DND-41 (cell line): ENCODE measurements around the gene REC114.

Experiments
- ATAC-seq: fragments of 200-7000 bp; cut with Tn5 transposase; 3 replicates; pipeline ENCODE4 v1.9.1; 2021; ENCODE audit warnings: low read depth; ENCODE audit not compliant: insufficient read depth
- DNase-seq: peaks from one replicate; pipeline ENCODE4 v3.0.0-alpha.2; 2020
- H2AFZ ChIP-seq: 2 replicates; pipeline ENCODE4 v1.6.0; 2012; ENCODE audit warnings: low read depth, low read length
- H3K27ac ChIP-seq: 2 replicates; pipeline ENCODE4 v1.5.1; 2012; ENCODE audit warnings: low read length, inconsistent platforms
- H3K27me3 ChIP-seq: fragments of 200-600 bp; sonication (generic); 2 replicates; pipeline ENCODE4 v1.6.0; 2012; ENCODE audit warnings: low read length, mild to moderate bottlenecking, inconsistent platforms; ENCODE audit not compliant: insufficient read depth, poor library complexity
- H3K36me3 ChIP-seq: 2 replicates; pipeline ENCODE4 v1.5.1; 2012; ENCODE audit warnings: low read length, inconsistent platforms; ENCODE audit not compliant: insufficient read depth
- H3K4me1 ChIP-seq: 2 replicates; pipeline ENCODE4 v1.5.1; 2012; ENCODE audit warnings: mild to moderate bottlenecking, low read length; ENCODE audit not compliant: insufficient read depth
- H3K4me2 ChIP-seq: 2 replicates; pipeline ENCODE4 v1.6.0; 2012; ENCODE audit warnings: mild to moderate bottlenecking, moderate library complexity, low read length, inconsistent platforms; ENCODE audit not compliant: insufficient read depth
- H3K4me3 ChIP-seq, 2 experiments: fragments of 200-600 bp in 1 of 2; shearing (Covaris generic) in 1 of 2; 2 replicates each; pipeline ENCODE4 v1.5.1; 2012 to 2016; ENCODE audit warnings: inconsistent platforms in 2 of 2, low read length in 2 of 2, mild to moderate bottlenecking in 2 of 2, low read depth in 1 of 2, moderate library complexity in 1 of 2
- H3K79me2 ChIP-seq: 2 replicates; pipeline ENCODE4 v1.6.0; 2012; ENCODE audit warnings: low read length, inconsistent platforms; ENCODE audit not compliant: insufficient read depth
- H3K9ac ChIP-seq: 2 replicates; pipeline ENCODE4 v1.6.0; 2012; ENCODE audit warnings: low read depth, mild to moderate bottlenecking, inconsistent platforms, low read length, moderate library complexity
- H3K9me3 ChIP-seq: 2 replicates; pipeline ENCODE4 v1.5.1; 2012; ENCODE audit warnings: low read length, moderate library complexity, mild to moderate bottlenecking, inconsistent platforms; ENCODE audit not compliant: insufficient read depth, severe bottlenecking
- H4K20me1 ChIP-seq: 2 replicates; pipeline ENCODE4 v1.6.0; 2012; ENCODE audit warnings: low read length; ENCODE audit not compliant: insufficient read depth
- CTCF ChIP-seq: IDR thresholded peaks from 2 replicates; pipeline ENCODE4 v1.5.1; 2012; ENCODE audit warnings: borderline replicate concordance, low read length, moderate library complexity, mild to moderate bottlenecking; ENCODE audit not compliant: poor library complexity, severe bottlenecking; ENCODE audit errors: extremely low read depth
- EZH2 ChIP-seq: IDR thresholded peaks from 3 replicates; pipeline ENCODE4 v1.6.1; 2012; ENCODE audit warnings: borderline replicate concordance, low read depth, mild to moderate bottlenecking, moderate library complexity, low read length, inconsistent platforms; ENCODE audit not compliant: severe bottlenecking

The REC114 gene

GRCh38 chr15:73597036-73597638, 154.2 kb downstream of the REC114 start:
- Histone ChIP-seq H3K4me3 (no peak overlapping the region), H3K27ac (no peak overlapping the region), H3K9me3 (no peaks in the 10 kb centered on the region), H3K4me2 (no peak overlapping the region), H3K4me1 (no peaks in the 10 kb centered on the region), H3K9ac (no peak overlapping the region), H3K36me3 (no peaks in the 10 kb centered on the region), H3K79me2 (peaks cover 63% of the 10 kb centered on the region), H3K27me3 (no peaks in the 10 kb centered on the region), H4K20me1 (peaks cover 53% of the 10 kb centered on the region), H2AFZ (no peak overlapping the region)
- no peak for ATAC-seq
- TF ChIP-seq EZH2, result no peak
- TF ChIP-seq CTCF, result no peak
- DNase-seq, result no peak

- no peak overlapping the region for H3K4me2 ChIP-seq
- no peaks in the 10 kb centered on the region for H3K4me1 ChIP-seq
- no peak overlapping the region for H3K4me3 ChIP-seq
- ATAC-seq, result no peak
- H3K79me2 ChIP-seq, result peaks cover 68% of the 10 kb centered on the region
- H3K9ac ChIP-seq, result no peak overlapping the region
- peaks cover 60% of the 10 kb centered on the region for H4K20me1 ChIP-seq
- no peak for DNase-seq
- H3K27ac ChIP-seq, result no peak overlapping the region
- no peak overlapping the region for H2AFZ ChIP-seq
- no peaks in the 10 kb centered on the region for H3K36me3 ChIP-seq
- no peaks in the 10 kb centered on the region for H3K9me3 ChIP-seq
- TF ChIP-seq EZH2 (no peak), CTCF (no peak)
- no peaks in the 10 kb centered on the region for H3K27me3 ChIP-seq
Observed at GRCh38 chr15:73598530-73599160, 155.7 kb downstream of the REC114 start.

GRCh38 chr15:73599934-73600333, 157.0 kb downstream of the REC114 start:
- no peaks in the 10 kb centered on the region for H3K4me1 ChIP-seq
- ATAC-seq (no peak), DNase-seq (no peak)
- no peaks in the 10 kb centered on the region for H3K27me3 ChIP-seq
- TF ChIP-seq EZH2 (no peak), CTCF (no peak)
- peaks cover 65% of the 10 kb centered on the region for H4K20me1 ChIP-seq
- H3K36me3 ChIP-seq, result no peaks in the 10 kb centered on the region
- H3K9me3 ChIP-seq, result no peaks in the 10 kb centered on the region
- H3K79me2 ChIP-seq, result peaks cover 60% of the 10 kb centered on the region
- H3K4me3 ChIP-seq, result no peak overlapping the region
- H3K9ac ChIP-seq, result no peak overlapping the region
- no peak overlapping the region for H3K27ac ChIP-seq
- H3K4me2 ChIP-seq, result no peak overlapping the region
- no peak overlapping the region for H2AFZ ChIP-seq
